IMR-90 (cell line): ENCODE data around the gene LSM8. TPM values are rescaled to one million over a fixed set of nuclear protein-coding genes. Genes with fewer than 3 reads are reported as not detected.
A peak's percentile ranks its signal among the peaks of the same experiment; 100 is the strongest.

ENCODE experiments used
- ATAC-seq: fragments of 200-7000 bp; cut with Tn5 transposase; 2 replicates; pipeline ENCODE4 v1.9.1; 2020; ENCODE audit warnings: low read depth, mild to moderate bottlenecking, moderate library complexity
- Bru-seq: library from RNA; stranded (reverse); fragments of 400-500 nt; gene quantifications from one replicate; lab custom pipeline; 2021; lab: Mats Ljungman, UMichigan
- BruChase-seq, 2 experiments: library from RNA; stranded (reverse); fragments of 400-500 nt; gene quantifications; one replicate each; lab custom pipeline; 2021; lab: Mats Ljungman, UMichigan
- BruUV-seq: library from RNA; stranded (reverse); fragments of 400-500 nt; replicated peaks from 2 replicates; lab custom pipeline; 2021; lab: Mats Ljungman, UMichigan
- CTCF ChIA-PET: fragments of 300-600 bp; formaldehyde crosslinking; extraction: SDS; loops from one replicate; lab custom pipeline; 2021; ENCODE audit warnings: antibody characterized with exemption; lab: Yijun Ruan, JAX
- POLR2A ChIA-PET: fragments of 300-600 bp; sonication (Branson Sonifier 250); formaldehyde crosslinking; loops from one replicate; lab custom pipeline; 2022; ENCODE audit warnings: antibody characterized with exemption; ENCODE audit not compliant: unreplicated experiment; lab: Charles Lee
- DNase-seq: peaks from one replicate; pipeline ENCODE4 v3.0.0; 2013
- H2AFZ ChIP-seq: replicated peaks from 2 replicates; pipeline ENCODE3; 2013; ENCODE audit warnings: low read length, mild to moderate bottlenecking; ENCODE audit not compliant: poor library complexity
- H2AK5ac ChIP-seq: 2 replicates; pipeline ENCODE4 v1.6.1; 2013; ENCODE audit warnings: low read depth, low read length, inconsistent platforms
- H2AK9ac ChIP-seq: replicated peaks from 2 replicates; pipeline ENCODE3; 2013; ENCODE audit warnings: mild to moderate bottlenecking, low read depth, low read length, moderate library complexity; ENCODE audit not compliant: poor library complexity
- H2BK120ac ChIP-seq: 2 replicates; pipeline ENCODE4 v1.6.1; 2013; ENCODE audit warnings: low read depth, low read length, inconsistent platforms
- H2BK15ac ChIP-seq: 3 replicates; pipeline ENCODE4 v1.6.1; 2013; ENCODE audit warnings: low read depth, low read length, inconsistent platforms
- H2BK20ac ChIP-seq: 2 replicates; pipeline ENCODE4 v1.6.1; 2013; ENCODE audit warnings: low read depth, mild to moderate bottlenecking, inconsistent platforms, low read length, moderate library complexity
- H2BK5ac ChIP-seq: 2 replicates; pipeline ENCODE4 v1.6.1; 2013; ENCODE audit warnings: mild to moderate bottlenecking, low read depth, low read length, inconsistent platforms; ENCODE audit not compliant: poor library complexity, severe bottlenecking
- H3K14ac ChIP-seq: replicated peaks from 2 replicates; pipeline ENCODE4 v1.6.1; 2013; ENCODE audit warnings: low read depth, low read length, inconsistent platforms
- H3K18ac ChIP-seq: 2 replicates; pipeline ENCODE4 v1.6.1; 2013; ENCODE audit warnings: low read depth, low read length, control low read depth
- H3K23ac ChIP-seq: 2 replicates; pipeline ENCODE4 v1.6.1; 2013; ENCODE audit warnings: low read depth, low read length, inconsistent platforms
- H3K27ac ChIP-seq: 2 replicates; pipeline ENCODE4 v1.5.1; 2013; ENCODE audit warnings: mild to moderate bottlenecking, control low read depth, low read length; ENCODE audit not compliant: insufficient read depth
- H3K27me3 ChIP-seq: 2 replicates; pipeline ENCODE4 v1.6.1; 2013; ENCODE audit warnings: low read length; ENCODE audit not compliant: control insufficient read depth, insufficient read depth
- H3K36me3 ChIP-seq: 2 replicates; pipeline ENCODE4 v1.6.1; 2013; ENCODE audit warnings: low read length, mixed read lengths; ENCODE audit not compliant: control insufficient read depth, insufficient read depth
- H3K4ac ChIP-seq: 2 replicates; pipeline ENCODE4 v1.6.1; 2013; ENCODE audit warnings: low read depth, low read length, inconsistent platforms
- H3K4me1 ChIP-seq: 2 replicates; pipeline ENCODE4 v1.6.1; 2013; ENCODE audit warnings: low read length, mixed read lengths; ENCODE audit not compliant: control insufficient read depth, insufficient read depth
- H3K4me2 ChIP-seq: 2 replicates; pipeline ENCODE4 v1.6.1; 2013; ENCODE audit warnings: low read depth, mild to moderate bottlenecking, control low read depth, low read length, moderate library complexity
- H3K4me3 ChIP-seq: 2 replicates; pipeline ENCODE4 v1.5.1; 2013; ENCODE audit warnings: low read depth, mild to moderate bottlenecking, control low read depth, low read length, moderate library complexity; ENCODE audit not compliant: insufficient read depth
- H3K56ac ChIP-seq: 2 replicates; pipeline ENCODE4 v1.6.1; 2013; ENCODE audit warnings: low read length, inconsistent platforms; ENCODE audit not compliant: insufficient read depth; ENCODE audit errors: extremely low read depth
- H3K79me1 ChIP-seq, 2 experiments: 2 replicates each; pipeline ENCODE4 v1.6.1; 2013; ENCODE audit warnings: low read length in 2 of 2, inconsistent platforms in 1 of 2, low read depth in 1 of 2
- H3K9ac ChIP-seq: 2 replicates; pipeline ENCODE4 v1.6.1; 2013; ENCODE audit warnings: low read depth, low read length, control low read depth
- H3K9me1 ChIP-seq: 2 replicates; pipeline ENCODE4 v1.6.1; 2013; ENCODE audit warnings: low read length, inconsistent platforms; ENCODE audit not compliant: insufficient read depth
- H3K9me3 ChIP-seq: 2 replicates; pipeline ENCODE4 v1.6.1; 2013; ENCODE audit warnings: low read length; ENCODE audit not compliant: control insufficient read depth, insufficient read depth
- H4K20me1 ChIP-seq: 2 replicates; pipeline ENCODE4 v1.6.1; 2013; ENCODE audit warnings: low read length, inconsistent platforms; ENCODE audit not compliant: insufficient read depth
- H4K5ac ChIP-seq: 2 replicates; pipeline ENCODE4 v1.6.1; 2013; ENCODE audit warnings: mild to moderate bottlenecking, low read depth, low read length, control low read depth
- H4K8ac ChIP-seq, 2 experiments: 2 replicates each; pipeline ENCODE4 v1.6.1; 2013; ENCODE audit warnings: low read depth in 2 of 2, low read length in 2 of 2, control low read depth in 1 of 2, inconsistent platforms in 1 of 2
- H4K91ac ChIP-seq: 2 replicates; pipeline ENCODE4 v1.6.1; 2013; ENCODE audit warnings: low read depth, low read length, inconsistent platforms; ENCODE audit not compliant: insufficient read depth
- BHLHE40 ChIP-seq: fragments of 150-350 bp; IDR thresholded peaks from 2 replicates; pipeline ENCODE4 v1.6.1; 2016; ENCODE audit warnings: mild to moderate bottlenecking, low read depth, low read length
- CEBPB ChIP-seq: IDR thresholded peaks from 2 replicates; pipeline ENCODE4 v1.6.1; 2012; ENCODE audit warnings: low read depth, low read length, improper control_type of control experiment
- CHD1 ChIP-seq: IDR thresholded peaks from 2 replicates; pipeline ENCODE4 v1.6.1; 2012; ENCODE audit warnings: low read depth, low read length, improper control_type of control experiment
- ELK1 ChIP-seq: fragments of 150-350 bp; IDR thresholded peaks from 2 replicates; pipeline ENCODE4 v1.6.1; 2016; ENCODE audit warnings: low read depth, mild to moderate bottlenecking, low read length, moderate library complexity, borderline replicate concordance
- FOS ChIP-seq: fragments of 150-350 bp; IDR thresholded peaks from 2 replicates; pipeline ENCODE4 v1.6.1; 2016; ENCODE audit warnings: low read depth, low read length
- MAFK ChIP-seq: IDR thresholded peaks from 2 replicates; pipeline ENCODE4 v1.6.1; 2012; ENCODE audit warnings: low read depth, low read length, improper control_type of control experiment
- MAZ ChIP-seq: IDR thresholded peaks from 2 replicates; pipeline ENCODE4 v1.6.1; 2012; ENCODE audit warnings: low read depth, mild to moderate bottlenecking, low read length, improper control_type of control experiment, moderate library complexity, borderline replicate concordance
- MXI1 ChIP-seq: IDR thresholded peaks from 2 replicates; pipeline ENCODE4 v1.6.1; 2012; ENCODE audit warnings: low read depth, mild to moderate bottlenecking, low read length, moderate library complexity, borderline replicate concordance
- POLR2A ChIP-seq: IDR thresholded peaks from 2 replicates; pipeline ENCODE4 v1.6.1; 2012; ENCODE audit warnings: mild to moderate bottlenecking, low read depth, low read length
- RAD21 ChIP-seq: IDR thresholded peaks from 2 replicates; pipeline ENCODE4 v1.6.1; 2012; ENCODE audit warnings: low read length, improper control_type of control experiment
- RCOR1 ChIP-seq: IDR thresholded peaks from 2 replicates; pipeline ENCODE4 v1.6.1; 2012; ENCODE audit warnings: mild to moderate bottlenecking, low read length, improper control_type of control experiment; ENCODE audit not compliant: insufficient replicate concordance
- RFX5 ChIP-seq: IDR thresholded peaks from 2 replicates; pipeline ENCODE4 v1.8.0; 2012; ENCODE audit warnings: low read depth, mild to moderate bottlenecking, low read length, moderate library complexity
- SMC3 ChIP-seq: fragments of 150-350 bp; IDR thresholded peaks from 2 replicates; pipeline ENCODE4 v1.6.1; 2016; ENCODE audit warnings: low read depth, mild to moderate bottlenecking, antibody characterized with exemption, low read length, moderate library complexity
- USF2 ChIP-seq: fragments of 150-350 bp; IDR thresholded peaks from 2 replicates; pipeline ENCODE4 v1.6.1; 2017; ENCODE audit warnings: mild to moderate bottlenecking, antibody characterized with exemption, low read length, low read depth
- WGBS, 2 experiments: methylation state at CpG; one replicate each; pipeline versions ENCODE4 v1.1.5 to v1.1.7; 2013; ENCODE audit warnings: missing lambda C conversion rate in 2 of 2; ENCODE audit not compliant: insufficient read length in 1 of 2; ENCODE audit errors: extremely low coverage in 2 of 2; 5-methylcytosine and 5-hydroxymethylcytosine counted together
- dilution Hi-C: fragments of 300-500 bp; cut with HindIII; formaldehyde crosslinking; loops from one replicate; pipeline ENCODE4 v1.14.3; 2018; ENCODE audit warnings: low sequenced_read_pairs; ENCODE audit not compliant: unreplicated experiment
- in situ Hi-C: fragments of 300-500 bp; cut with MboI; formaldehyde crosslinking; loops from 3 replicates; pipeline ENCODE4 v1.14.3; 2019; ENCODE audit warnings: low sequenced_read_pairs, inconsistent platforms, mixed read lengths
- intact Hi-C: fragments of 100-400 bp; cut with micrococcal nuclease; formaldehyde crosslinking; loops from 2 replicates; pipeline ENCODE4 v1.10.0; 2022
- long read RNA-seq: library from polyadenylated mRNA; unstranded; transcript quantifications from one replicate; pipeline ENCODE4 v2.0.0, GENCODE V29; 2021; ENCODE audit not compliant: unreplicated experiment
- polyA plus RNA-seq, 3 experiments: library from polyadenylated mRNA; depleted of rRNA; stranded (reverse); fragments of >200 nt; gene quantifications; 2 replicates each; pipeline ENCODE4 v1.2.3, GENCODE V29; 2012; ENCODE audit warnings: low replicate concordance in 1 of 3
- total RNA-seq: library from RNA; depleted of rRNA; stranded (reverse); fragments of >200 nt; gene quantifications from 2 replicates; pipeline ENCODE4 v1.2.3, GENCODE V29; 2012; rRNA removed

The LSM8 gene
- total RNA-seq (9.7 and 33.9 TPM in 2 replicates), polyA plus RNA-seq (2012; rRNA removed) (27.0 and 30.2 TPM in 2 replicates), Bru-seq, nascent RNA (percentile 86 among the genes with signal in this experiment), BruChase-seq, experiment 1, labeled RNA remaining after a 6-hour chase (percentile 86 among the genes with signal in this experiment), BruChase-seq, experiment 2, labeled RNA remaining after a 2-hour chase (percentile 82 among the genes with signal in this experiment)
- 6.1 and 8.0 TPM in 2 replicates for polyA plus RNA-seq (2012; cell fraction: cytosol; rRNA removed)
- polyA plus RNA-seq (2012; cell fraction: nucleus; rRNA removed; ENCODE audit: low replicate concordance) = 5.4 and 19.8 TPM in 2 replicates
- long read RNA-seq, full-length matches to known transcripts = 23 of 23 reads
- long read RNA-seq, partial matches to known transcripts = 0 of 23 reads
- long read RNA-seq, other reads (novel, unspliced or antisense) = 0 of 23 reads

DNA sequence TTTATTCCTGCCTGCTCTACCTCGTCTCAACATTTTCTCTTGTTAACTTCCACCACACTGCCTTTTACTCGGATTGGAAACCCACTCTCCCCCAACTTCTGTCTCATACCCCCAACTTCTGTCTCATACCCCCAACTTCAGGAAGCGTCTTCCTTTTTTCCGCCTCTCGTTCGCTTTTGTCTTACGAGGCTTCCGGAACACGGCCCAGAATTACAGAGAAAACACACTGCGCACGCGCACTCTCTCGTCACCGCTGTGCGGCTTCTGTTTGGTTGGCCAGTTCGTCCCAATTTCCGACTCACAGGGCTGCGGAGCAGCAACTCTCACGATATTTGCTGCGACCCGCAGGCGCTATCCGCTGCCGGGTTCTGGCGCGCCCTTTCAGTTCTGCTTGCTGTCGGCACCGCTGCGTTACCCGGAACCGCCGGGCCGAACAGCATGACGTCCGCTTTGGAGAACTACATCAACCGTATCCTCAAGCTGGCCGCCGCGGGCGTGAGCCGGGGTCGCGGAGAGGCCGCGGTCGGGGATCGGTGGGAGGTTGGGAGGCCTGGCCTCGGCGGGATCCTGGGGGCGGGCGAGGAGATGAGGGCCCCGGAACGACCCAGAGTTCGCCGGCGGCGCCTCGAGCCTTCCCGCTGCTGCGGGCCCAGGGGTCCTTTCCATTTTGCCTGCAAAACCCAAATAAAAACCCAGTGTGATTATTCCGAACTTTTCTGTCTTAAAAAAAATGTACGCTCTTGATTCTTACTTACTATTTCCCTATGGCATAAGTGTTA, at the start of gene LSM8:
Gene LSM8 (plus strand): TSS at position 379 of the 779 bp plus-strand sequence. CDS start 60 bp downstream, at position 439.
- Histone ChIP-seq H3K9me3 (no peaks in the 10 kb centered on the region), H3K4ac (peak within 1 kb of the TSS; percentile 95), H3K27ac (peak within 1 kb of the TSS; percentile 89), H3K23ac (peak within 1 kb of the TSS; percentile 97), H2AK5ac (peak within 1 kb of the TSS; percentile 34; the same call in 1 of the 2 replicates), H3K4me2 (peak within 1 kb of the TSS; percentile 85), H4K20me1 (no peaks in the 10 kb centered on the region; the same call in 1 of the 2 replicates), H4K91ac (peak within 1 kb of the TSS; percentile 77), H3K56ac (peak within 1 kb of the TSS; percentile 97), H2BK120ac (peak within 1 kb of the TSS; percentile 68), H3K79me1 (peaks cover 15 to 35% of the 10 kb centered on the region in 2 experiments; a peak in 3 of 4 replicates), H4K5ac (peak within 1 kb of the TSS; percentile 87), H3K18ac (peak within 1 kb of the TSS; percentile 62), H3K9ac (peak within 1 kb of the TSS; percentile 97), H2AK9ac (peak within 1 kb of the TSS; percentile 94), H3K4me1 (no peaks in the 10 kb centered on the region), H2BK15ac (no peak within 1 kb of the TSS), H3K27me3 (no peaks in the 10 kb centered on the region), H3K4me3 (peak within 1 kb of the TSS; percentile 76), H3K36me3 (peaks cover 2% of the 10 kb centered on the region), H3K9me1 (no peaks in the 10 kb centered on the region), H3K14ac (peak within 1 kb of the TSS; percentile 99), H2BK5ac (peak within 1 kb of the TSS; percentile 89), H2AFZ (peak within 1 kb of the TSS; percentile 96), H2BK20ac (peak within 1 kb of the TSS; percentile 30; the same call in 1 of the 2 replicates), H4K8ac (peak within 1 kb of the TSS; percentile 97 to 98)
- ChIA-PET POLR2A (no interaction called here), CTCF (no interaction called here)
- ATAC-seq (peak; percentile 98), DNase-seq (peak; percentile 99)
- dilution Hi-C loops = no loop called here
- 0% methylated on average over 18 of the region's 62 CpGs; no CpG with 5 or more reads in 1 of the 2 experiments for WGBS, 2 experiments
- intact Hi-C loops = loop anchor here (5.0 kb wide), 1 partner anchor 312 kb away; the partner anchor contains the start of gene CTTNBP2
- BruUV-seq = no TSS peak
- in situ Hi-C loops = no loop called here
- TF ChIP-seq POLR2A = peak; percentile 88
- no peak for TF ChIP-seq RCOR1
- 0 out of 2 replicates have a peak, but pooled peaks have one; percentile 3 for TF ChIP-seq BHLHE40
- no peak for TF ChIP-seq CEBPB
- TF ChIP-seq RAD21 = no peak
- TF ChIP-seq RFX5 = no peak
- no peak for TF ChIP-seq USF2
- TF ChIP-seq MXI1 = peak; percentile 69; the same call in 1 of the 2 replicates
- TF ChIP-seq ELK1 = no peak
- no peak for TF ChIP-seq SMC3
- TF ChIP-seq FOS = no peak
- no peak for TF ChIP-seq CHD1
- TF ChIP-seq MAZ = peak; percentile 26; the same call in 1 of the 2 replicates
- no peak for TF ChIP-seq MAFK
